Neural crest cell (in vitro differentiated cells): ENCODE measurements around the gene FBLIM1. TPM values are rescaled to one million over a fixed set of nuclear protein-coding genes. Genes with fewer than 3 reads are reported as not detected.

Source experiments
- DNase-seq: peaks from one replicate; pipeline ENCODE4 v3.0.0; 2021; ENCODE audit warnings: low read depth, mixed read lengths, low spot score
- H3K27ac Mint-ChIP-seq: one replicate; pipeline ENCODE4 v1.8.0; 2021; ENCODE audit warnings: mild to moderate bottlenecking, mixed read lengths; ENCODE audit not compliant: unreplicated experiment
- H3K27me3 Mint-ChIP-seq: 2 replicates; pipeline ENCODE4 v1.8.0; 2021; ENCODE audit warnings: low read depth, mild to moderate bottlenecking, mixed read lengths
- H3K36me3 Mint-ChIP-seq: 2 replicates; pipeline ENCODE4 v1.8.0; 2021; ENCODE audit warnings: low read depth, mild to moderate bottlenecking, mixed read lengths
- H3K4me1 Mint-ChIP-seq: 2 replicates; pipeline ENCODE4 v1.8.0; 2021; ENCODE audit warnings: mixed read lengths
- H3K4me3 Mint-ChIP-seq: one replicate; pipeline ENCODE4 v1.8.0; 2021; ENCODE audit warnings: mild to moderate bottlenecking, mixed read lengths
- H3K9me3 Mint-ChIP-seq: 2 replicates; pipeline ENCODE4 v1.8.0; 2021; ENCODE audit warnings: mixed read lengths
- CTCF ChIP-seq: fragments of 200-600 bp; sonication (generic); conservative IDR thresholded peaks from 2 replicates; pipeline ENCODE4 v1.5.0; 2021; ENCODE audit warnings: antibody characterized with exemption, mild to moderate bottlenecking
- total RNA-seq: library from RNA; stranded (reverse); gene quantifications from 2 replicates; pipeline ENCODE4 v1.2.1, GENCODE V29; 2021

The FBLIM1 gene
- total RNA-seq, 1 donor from 2014 or later, result 6.2 TPM

GRCh38 chr1:15727866-15728534 is 30.6 kb upstream of the FBLIM1 start:
- Mint-ChIP-seq H3K4me1 (peaks cover 5% of the 10 kb centered on the region), H3K27ac (no peak overlapping the region), H3K36me3 (peaks cover 3% of the 10 kb centered on the region), H3K27me3 (no peaks in the 10 kb centered on the region), H3K9me3 (no peaks in the 10 kb centered on the region), H3K4me3 (no peak overlapping the region)
- DNase-seq, result no peak
- TF ChIP-seq CTCF, result no peak

GRCh38 chr1:15728937-15729657 is 29.5 kb upstream of the FBLIM1 start:
- Mint-ChIP-seq H3K9me3 (no peaks in the 10 kb centered on the region), H3K4me3 (no peak overlapping the region), H3K36me3 (peaks cover 3% of the 10 kb centered on the region), H3K4me1 (peaks cover 5% of the 10 kb centered on the region), H3K27ac (no peak overlapping the region), H3K27me3 (no peaks in the 10 kb centered on the region)
- no peak for DNase-seq
- no peak for TF ChIP-seq CTCF

GRCh38 chr1:15730423-15730822 is 28.2 kb upstream of the FBLIM1 start:
- H3K36me3 Mint-ChIP-seq, result peaks cover 3% of the 10 kb centered on the region
- H3K27me3 Mint-ChIP-seq, result no peaks in the 10 kb centered on the region
- H3K4me1 Mint-ChIP-seq, result peaks cover 5% of the 10 kb centered on the region
- H3K9me3 Mint-ChIP-seq, result no peaks in the 10 kb centered on the region
- H3K27ac Mint-ChIP-seq, result no peak overlapping the region
- TF ChIP-seq CTCF, result no peak
- H3K4me3 Mint-ChIP-seq, result no peak overlapping the region
- no peak for DNase-seq

GRCh38 chr1:15730936-15731335 is 27.7 kb upstream of the FBLIM1 start:
- H3K27me3 Mint-ChIP-seq, result no peaks in the 10 kb centered on the region
- H3K27ac Mint-ChIP-seq, result no peak overlapping the region
- no peaks in the 10 kb centered on the region for H3K9me3 Mint-ChIP-seq
- no peak overlapping the region for H3K4me3 Mint-ChIP-seq
- peaks cover 1% of the 10 kb centered on the region for H3K36me3 Mint-ChIP-seq
- TF ChIP-seq CTCF, result no peak
- H3K4me1 Mint-ChIP-seq, result peaks cover 3% of the 10 kb centered on the region
- no peak for DNase-seq

- H3K36me3 Mint-ChIP-seq, result no peaks in the 10 kb centered on the region
- H3K4me1 Mint-ChIP-seq, result no peaks in the 10 kb centered on the region
- DNase-seq, result no peak
- TF ChIP-seq CTCF, result no peak
- no peak overlapping the region for H3K27ac Mint-ChIP-seq
- no peaks in the 10 kb centered on the region for H3K9me3 Mint-ChIP-seq
- no peaks in the 10 kb centered on the region for H3K27me3 Mint-ChIP-seq
- no peak overlapping the region for H3K4me3 Mint-ChIP-seq
Observed at GRCh38 chr1:15731735-15732685, 26.6 kb upstream of the FBLIM1 start.
